HEK293 (cell line): ENCODE measurements around the gene ROCK1.

Experiments used
- CTCF ChIA-PET: fragments of 350-600 bp; formaldehyde crosslinking; extraction: SDS; loops from one replicate; lab custom pipeline; 2021; ENCODE audit warnings: antibody characterized with exemption; lab: Yijun Ruan, JAX
- POLR2A ChIA-PET: fragments of 300-600 bp; formaldehyde crosslinking; extraction: SDS; loops from one replicate; lab custom pipeline; 2020; ENCODE audit warnings: antibody characterized with exemption, inconsistent platforms; lab: Yijun Ruan, JAX
- H3K27ac ChIP-seq: fragments of 200-500 bp; sonication (Bioruptor generic); 2 replicates; pipeline ENCODE4 v1.5.1; 2014; ENCODE audit warnings: low read depth, low read length, control low read depth, inconsistent platforms; ENCODE audit errors: extremely low read depth
- H3K36me3 ChIP-seq, 2 experiments: fragments of 200-500 bp in 1 of 2; sonication (Bioruptor generic) in 1 of 2; 1 replicate in 1 of 2; 2 replicates in 1 of 2; pipeline ENCODE4 v1.5.1; 2014 to 2017; ENCODE audit warnings: inconsistent platforms in 2 of 2, low read length in 2 of 2; ENCODE audit not compliant: control insufficient read depth in 2 of 2, insufficient read depth in 1 of 2
- H3K4me1 ChIP-seq: fragments of 200-500 bp; sonication (Bioruptor generic); 2 replicates; pipeline ENCODE4 v1.5.1; 2014; ENCODE audit warnings: mild to moderate bottlenecking, low read length, inconsistent platforms; ENCODE audit not compliant: control insufficient read depth, insufficient read depth
- H3K4me3 ChIP-seq: 2 replicates; pipeline ENCODE4 v1.5.1; 2011; ENCODE audit warnings: low read depth, mild to moderate bottlenecking, control low read depth, low read length, moderate library complexity
- H3K9me3 ChIP-seq: fragments of 200-500 bp; sonication (Bioruptor generic); 2 replicates; pipeline ENCODE4 v1.5.1; 2014; ENCODE audit warnings: low read depth, low read length, inconsistent platforms; ENCODE audit not compliant: control insufficient read depth, insufficient read depth
- INSM2 ChIP-seq: fragments of 450-650 bp; formaldehyde crosslinking; IDR thresholded peaks from 2 replicates; pipeline ENCODE4 v1.5.1; 2016; ENCODE audit warnings: missing biosample characterization, missing genetic modification characterization
- YY2 ChIP-seq: fragments of 450-650 bp; formaldehyde crosslinking; IDR thresholded peaks from 2 replicates; pipeline ENCODE4 v1.5.1; 2016; ENCODE audit warnings: missing biosample characterization, missing genetic modification characterization
- ZBTB49 ChIP-seq: fragments of 450-650 bp; formaldehyde crosslinking; IDR thresholded peaks from 2 replicates; pipeline ENCODE4 v1.5.1; 2016; ENCODE audit warnings: missing biosample characterization, missing genetic modification characterization, low read depth
- ZFP37 ChIP-seq: fragments of 450-650 bp; formaldehyde crosslinking; IDR thresholded peaks from 2 replicates; pipeline ENCODE4 v1.5.1; 2016; ENCODE audit warnings: missing biosample characterization, missing genetic modification characterization
- ZNF121 ChIP-seq: fragments of 450-650 bp; formaldehyde crosslinking; IDR thresholded peaks from 2 replicates; pipeline ENCODE4 v1.5.1; 2016; ENCODE audit warnings: missing biosample characterization, missing genetic modification characterization
- ZNF18 ChIP-seq: fragments of 450-650 bp; formaldehyde crosslinking; IDR thresholded peaks from 2 replicates; pipeline ENCODE4 v1.5.1; 2016; ENCODE audit warnings: missing biosample characterization, missing genetic modification characterization
- ZNF335 ChIP-seq: fragments of 450-650 bp; formaldehyde crosslinking; conservative IDR thresholded peaks from 2 replicates; pipeline ENCODE4 v1.5.1; 2016; ENCODE audit warnings: missing biosample characterization, missing genetic modification characterization
- ZNF416 ChIP-seq: fragments of 450-650 bp; formaldehyde crosslinking; IDR thresholded peaks from 2 replicates; pipeline ENCODE4 v1.5.1; 2016; ENCODE audit warnings: missing biosample characterization, missing genetic modification characterization
- ZNF473 ChIP-seq: fragments of 450-650 bp; formaldehyde crosslinking; IDR thresholded peaks from 2 replicates; pipeline ENCODE4 v1.5.1; 2017; ENCODE audit warnings: missing biosample characterization, missing genetic modification characterization
- ZNF518A ChIP-seq: fragments of 450-650 bp; formaldehyde crosslinking; conservative IDR thresholded peaks from 2 replicates; pipeline ENCODE4 v1.5.1; 2016; ENCODE audit warnings: low read depth, missing biosample characterization, missing genetic modification characterization
- ZNF558 ChIP-seq: fragments of 450-650 bp; formaldehyde crosslinking; IDR thresholded peaks from 2 replicates; pipeline ENCODE4 v1.5.1; 2016; ENCODE audit warnings: missing biosample characterization, missing genetic modification characterization
- ZNF561 ChIP-seq: fragments of 450-650 bp; IDR thresholded peaks from 2 replicates; pipeline ENCODE4 v1.5.1; 2018; ENCODE audit warnings: missing biosample characterization, missing genetic modification characterization, borderline replicate concordance
- ZNF639 ChIP-seq: fragments of 450-650 bp; formaldehyde crosslinking; IDR thresholded peaks from 2 replicates; pipeline ENCODE4 v1.5.1; 2016; ENCODE audit warnings: missing biosample characterization, missing genetic modification characterization
- ZNF660 ChIP-seq: fragments of 450-650 bp; IDR thresholded peaks from 2 replicates; pipeline ENCODE4 v1.5.1; 2018; ENCODE audit warnings: missing biosample characterization, mild to moderate bottlenecking, missing genetic modification characterization
- ZNF76 ChIP-seq: fragments of 450-650 bp; formaldehyde crosslinking; IDR thresholded peaks from 2 replicates; pipeline ENCODE4; 2016; ENCODE audit warnings: low read depth, missing biosample characterization, missing genetic modification characterization, borderline replicate concordance
- ZNF837 ChIP-seq: fragments of 450-650 bp; formaldehyde crosslinking; IDR thresholded peaks from 2 replicates; pipeline ENCODE4 v1.5.1; 2016; ENCODE audit warnings: missing biosample characterization, missing genetic modification characterization

Gene ROCK1

GRCh38 chr18:20988726-20989125 is 122.9 kb downstream of the ROCK1 start:
- ChIA-PET POLR2A (no interaction called here), CTCF (interaction anchor here (0.6 to 0.9 kb wide), 5 partner anchors 13 to 189 kb away, joined by 3 to 4 read pairs (median 3); no protein-coding TSS in a partner anchor)
- no peaks in the 10 kb centered on the region for H3K4me1 ChIP-seq
- peaks cover 19 to 32% of the 10 kb centered on the region in 2 experiments for H3K36me3 ChIP-seq
- H3K27ac ChIP-seq, result no peak overlapping the region
- no peaks in the 10 kb centered on the region for H3K9me3 ChIP-seq
- no peak overlapping the region for H3K4me3 ChIP-seq
- no peak for TF ChIP-seq INSM2 (tag by site-specific recombination)
- no peak for TF ChIP-seq YY2 (tag by site-specific recombination)
- no peak for TF ChIP-seq ZNF837
- TF ChIP-seq ZNF660 (tag by site-specific recombination), result no peak
- no peak for TF ChIP-seq ZNF473 (tag by site-specific recombination)

- no peak overlapping the region for H3K4me3 ChIP-seq
- no peak overlapping the region for H3K27ac ChIP-seq
- ChIA-PET POLR2A (no interaction called here), CTCF (interaction anchor here (2.7 kb wide), 1 partner anchor 204 kb away, joined by 9 read pairs; no protein-coding TSS in a partner anchor)
- H3K9me3 ChIP-seq, result no peaks in the 10 kb centered on the region
- TF ChIP-seq ZNF335 (tag by site-specific recombination), result no peak
- TF ChIP-seq ZNF561, result no peak
- TF ChIP-seq ZNF18 (tag by site-specific recombination), result no peak
- TF ChIP-seq ZFP37 (tag by site-specific recombination), result no peak
- no peak for TF ChIP-seq ZBTB49 (tag by site-specific recombination)
- no peak for TF ChIP-seq ZNF639 (tag by site-specific recombination)
- no peak for TF ChIP-seq ZNF416
- TF ChIP-seq ZNF558 (tag by site-specific recombination), result no peak
- TF ChIP-seq ZNF518A (tag by site-specific recombination), result no peak
- no peak for TF ChIP-seq ZNF76 (tag by site-specific recombination)
- TF ChIP-seq ZNF121, result no peak
- peaks cover 26 to 34% of the 10 kb centered on the region in 2 experiments for H3K36me3 ChIP-seq
- H3K4me1 ChIP-seq, result no peaks in the 10 kb centered on the region
These were observed 136.5 kb downstream of the ROCK1 start for GRCh38 chr18:20975077-20975476.
